ENCODE results near the gene HSPA14.
"Not testable (repeated sequence)": the region's sequence is repeated elsewhere in the genome, so short reads cannot be mapped to it uniquely, and the experiment has no call there.

HSPA14 gene

GRCh38 chr10:14880229-14880628 is 42.1 kb downstream of the HSPA14 start:
- DNase-seq (ENCODE audit: low read depth in 2 of 2), result no peak

DNA sequence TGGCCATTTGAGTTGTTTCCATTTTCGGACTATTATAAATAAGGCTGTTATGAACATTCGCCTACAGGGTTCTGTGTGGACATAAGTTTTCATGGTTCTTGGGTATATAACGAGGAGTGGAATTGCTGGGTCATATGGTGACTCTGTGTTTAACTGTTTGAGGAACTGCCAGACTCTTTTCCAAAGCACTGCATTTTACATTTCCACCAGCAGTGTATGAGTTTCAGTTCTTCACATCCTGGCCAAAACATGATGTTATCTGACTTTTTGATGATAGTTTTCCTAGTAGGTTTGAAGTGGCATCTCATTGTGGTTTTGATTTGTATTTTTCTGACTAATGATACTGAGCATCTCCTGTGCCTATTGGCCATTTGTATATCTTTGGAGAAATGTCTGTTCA is 46.0 kb downstream of the HSPA14 start:
- DNase-seq (ENCODE audit: low read depth in 2 of 2), result no peak

GRCh38 chr10:14889318-14889717 is 51.2 kb downstream of the HSPA14 start:
- no peak for DNase-seq (ENCODE audit: low read depth in 2 of 2)

DNA sequence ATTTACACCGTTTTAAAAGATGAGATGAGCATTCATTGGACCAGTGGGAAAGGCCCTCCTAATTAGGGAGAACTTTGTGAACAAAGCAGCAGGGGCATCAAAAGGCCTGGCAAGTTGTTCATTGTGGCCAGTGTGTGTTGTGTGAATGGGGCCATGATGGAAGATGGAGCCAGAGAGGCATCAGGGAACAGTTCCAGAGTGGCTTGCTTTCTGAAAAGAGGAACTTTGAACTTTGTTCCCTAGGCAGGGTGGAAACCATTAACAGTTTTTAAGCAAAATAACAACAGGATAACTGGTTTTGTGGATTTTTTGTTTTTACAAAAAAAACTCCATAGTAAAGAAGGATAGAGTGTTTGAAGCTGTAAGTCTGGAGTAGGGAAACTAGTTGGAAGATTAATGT is 53.0 kb downstream of the HSPA14 start:
- DNase-seq (ENCODE audit: low read depth in 2 of 2), result no peak

DNA sequence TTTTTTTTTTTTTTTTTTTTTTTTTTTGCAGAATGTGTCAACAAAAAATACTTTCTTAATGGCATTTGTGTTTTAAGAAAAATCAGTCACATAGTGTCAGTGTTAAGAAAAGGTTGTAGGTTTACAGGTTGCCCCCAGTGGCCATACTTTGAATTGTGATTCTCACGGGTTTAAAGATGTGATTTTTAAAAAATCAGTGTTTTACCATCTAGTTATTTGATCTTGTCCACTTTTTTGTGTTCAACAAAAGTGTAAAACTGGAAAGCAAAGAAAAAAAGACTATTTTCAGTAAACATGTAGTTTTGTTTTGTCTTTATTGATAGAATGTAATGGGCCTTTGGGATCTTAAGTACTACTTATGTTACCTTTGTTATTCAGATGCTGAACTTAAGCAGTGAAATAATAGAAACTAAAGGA is 66.2 kb downstream of the HSPA14 start:
- DNase-seq (ENCODE audit: low read depth in 2 of 2), result peak in 1 of 2 experiments; percentile 6

GRCh38 chr10:14904864-14905263 is 66.8 kb downstream of the HSPA14 start:
- DNase-seq (ENCODE audit: low read depth in 2 of 2), result no peak

DNA sequence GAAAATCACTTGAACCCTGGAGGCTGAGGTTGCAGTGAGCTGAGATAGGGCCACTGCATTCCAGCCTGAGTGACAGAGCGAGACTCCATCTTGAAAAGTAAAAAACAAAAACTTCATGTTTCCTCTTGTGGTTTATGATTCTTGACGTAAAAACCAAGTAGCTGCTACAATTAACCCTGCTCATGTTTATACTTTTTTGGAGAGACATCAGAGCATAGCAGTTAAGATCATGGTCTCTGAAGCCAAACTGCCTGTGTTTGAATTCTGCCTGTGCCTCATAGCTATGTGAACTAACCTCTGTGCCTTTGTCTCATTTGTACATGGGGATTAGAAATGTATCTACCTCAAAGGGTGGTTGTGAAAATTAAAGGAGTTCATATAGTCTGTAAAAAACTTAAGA is 67.8 kb downstream of the HSPA14 start:
- no peak for DNase-seq (ENCODE audit: low read depth in 2 of 2)

- DNase-seq (ENCODE audit: low read depth in 2 of 2), result no peak
Measured at GRCh38 chr10:14906765-14907164, 68.7 kb downstream of the HSPA14 start.

- DNase-seq (ENCODE audit: low read depth in 2 of 2), result not testable (repeated sequence)
Measured at GRCh38 chr10:14907591-14907990, 69.5 kb downstream of the HSPA14 start.

GRCh38 chr10:14909101-14909500 is 71.0 kb downstream of the HSPA14 start:
- no peak for DNase-seq (ENCODE audit: low read depth in 2 of 2)

DNA sequence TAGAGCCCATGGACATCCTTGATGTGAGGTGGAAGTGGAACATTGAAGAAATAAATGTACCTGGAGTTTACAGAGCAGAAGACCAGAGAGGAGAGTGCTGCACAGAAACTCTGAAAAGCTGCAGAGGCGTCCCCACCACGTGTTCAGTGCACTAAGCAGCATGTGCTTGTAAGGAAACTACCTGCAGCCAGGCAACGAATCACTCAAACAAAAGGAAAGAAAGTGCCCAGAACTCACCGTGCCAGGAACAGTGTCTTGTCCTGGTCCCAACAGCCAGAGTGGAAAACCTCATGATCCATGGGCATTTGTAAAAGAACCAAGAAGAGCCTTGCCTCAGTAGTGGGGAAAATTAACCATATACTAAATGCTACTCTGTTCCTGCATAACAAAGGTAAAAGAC is 72.8 kb downstream of the HSPA14 start:
- no peak for DNase-seq (ENCODE audit: low read depth in 2 of 2)

DNA sequence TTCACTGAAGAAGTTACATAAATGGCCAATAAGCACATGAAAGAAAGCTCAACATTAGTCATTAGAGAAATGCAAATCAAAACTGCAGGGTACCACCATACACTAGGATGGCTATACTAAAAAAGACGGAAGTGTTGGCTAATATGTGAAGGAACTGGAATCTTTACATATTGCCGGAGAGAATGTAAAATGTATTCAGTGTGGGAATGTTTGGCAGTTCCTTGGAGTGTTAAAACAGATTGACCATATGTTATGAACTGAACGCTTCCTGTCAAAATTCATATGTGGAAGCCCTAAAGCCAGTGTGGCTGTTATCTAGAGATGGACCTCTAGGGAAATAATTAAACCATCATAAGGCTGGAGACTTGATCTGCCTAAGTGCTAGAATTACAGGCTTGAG is 73.7 kb downstream of the HSPA14 start:
- no peak for DNase-seq (ENCODE audit: low read depth in 2 of 2)

DNA sequence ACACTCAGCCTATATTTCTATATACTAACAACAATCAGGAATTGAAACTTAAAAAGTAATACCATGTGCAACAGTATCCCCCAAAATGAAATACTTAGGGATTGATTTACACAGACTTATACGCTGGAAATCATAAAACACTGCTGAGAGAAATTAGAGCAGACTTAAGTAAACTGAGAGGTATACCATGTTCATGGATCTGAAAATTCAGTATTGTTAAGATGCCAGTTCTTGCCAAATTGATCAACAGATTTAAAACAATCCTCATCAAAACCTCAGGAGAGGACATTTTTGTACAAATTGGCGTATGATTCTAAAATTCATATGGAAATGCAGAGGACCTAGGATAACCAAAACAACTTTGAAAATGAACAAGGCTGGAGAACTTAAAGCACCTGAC is 78.5 kb downstream of the HSPA14 start:
- no peak for DNase-seq (ENCODE audit: low read depth in 2 of 2)

- no peak for DNase-seq (ENCODE audit: low read depth in 2 of 2)
Measured at GRCh38 chr10:14917827-14918226, 79.7 kb downstream of the HSPA14 start.

- DNase-seq (ENCODE audit: low read depth in 2 of 2), result no peak
Measured at GRCh38 chr10:14918964-14919363, 80.9 kb downstream of the HSPA14 start.

Data from fibroblast of skin of left biceps (primary cell).